Measurements from ENCODE around the gene SH2B3. TPM values are rescaled to one million over a fixed set of nuclear protein-coding genes. Genes with fewer than 3 reads are reported as not detected.
A peak's percentile ranks its signal among the peaks of the same experiment; 100 is the strongest.

The SH2B3 gene
- total and polyA plus RNA-seq, 2 donors (not counting 1 experiment from before 2014, with no cell fraction given), result 21.9 to 69.4 TPM

DNA sequence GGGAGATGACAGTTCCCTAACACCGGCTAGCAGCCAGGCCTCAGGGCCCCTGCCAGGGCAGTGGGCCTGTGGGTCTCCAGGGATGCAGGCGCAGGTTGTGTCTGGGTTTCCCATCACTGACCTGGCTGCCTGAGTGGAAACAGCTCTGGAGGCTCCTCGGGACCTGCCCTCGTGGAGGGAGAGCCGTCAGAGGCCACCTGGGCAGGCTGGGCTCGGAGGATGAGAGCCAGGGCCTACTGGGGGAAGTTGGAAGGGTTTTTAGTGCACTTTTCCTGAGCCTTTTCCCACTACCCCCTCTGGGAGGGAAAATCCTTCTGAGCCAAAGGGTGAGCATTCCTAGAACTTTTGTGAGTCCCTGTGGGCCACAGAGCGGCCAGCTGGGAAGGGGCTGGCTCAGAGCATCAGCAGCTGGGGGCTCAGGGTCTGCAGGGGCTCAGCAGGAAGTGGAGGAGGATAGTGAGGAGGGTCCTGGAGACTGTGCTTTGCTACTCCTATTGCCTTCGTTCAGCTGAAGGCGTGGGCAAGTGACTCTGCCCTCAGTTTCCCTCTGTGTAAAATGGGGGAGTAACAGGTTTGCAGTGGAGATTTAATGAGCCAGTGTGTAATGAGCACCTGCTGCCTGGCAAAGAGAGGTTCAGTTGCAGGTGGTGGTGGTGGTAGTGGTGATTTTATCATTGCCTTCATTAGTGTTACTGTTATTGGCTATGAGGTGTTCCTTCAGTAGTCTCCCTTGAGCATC lies 1.8 kb downstream of the SH2B3 start:
- Histone ChIP-seq H3K4me1 (ENCODE audit: control insufficient read depth in 2 of 2, insufficient read depth in 2 of 2, low read length in 2 of 2) (peaks cover 80 to 89% of the 10 kb centered on the region in 2 donors), H3K79me2 (ENCODE audit: control insufficient read depth, insufficient read depth, low read length) (peaks cover 67% of the 10 kb centered on the region)
- CTCF ChIA-PET, result interaction anchor here (1.4 to 22.7 kb wide), 3 partner anchors 9 to 36 kb away, joined by 4 to 1472 read pairs (median 35); no protein-coding TSS in a partner anchor

More for the DNA sequence above, 1.8 kb downstream of the SH2B3 start:
- Histone ChIP-seq H3K27me3 (replicated peaks in 1 of 4; ENCODE audit: control extremely low read depth in 1 of 4, control insufficient read depth in 3 of 4, insufficient read depth in 4 of 4, low read length in 3 of 4) (no peaks in the 10 kb centered on the region), H3K4me2 (replicated peaks; ENCODE audit: low read depth, low read length, poor library complexity, severe bottlenecking) (peak overlapping the region; percentile 95), H3K9me3 (ENCODE audit: control extremely low read depth in 1 of 3, control insufficient read depth in 2 of 3, insufficient read depth in 1 of 3, low read length in 2 of 3) (no peaks in the 10 kb centered on the region), H3K4me3 (ENCODE audit: control extremely low read depth in 1 of 5, extremely low read depth in 1 of 5, insufficient read depth in 1 of 5, low read depth in 2 of 5, low read length in 4 of 5) (peak overlapping the region; percentile 32 to 96 (median 91)), H3K9ac (ENCODE audit: low read length) (peak overlapping the region; percentile 97), H4K20me1 (ENCODE audit: control insufficient read depth, insufficient read depth, low read length, poor library complexity, severe bottlenecking) (peaks cover 60% of the 10 kb centered on the region), H3K27ac (ENCODE audit: low read length in 2 of 2) (peak overlapping the region; percentile 86 to 97), H3K36me3 (replicated peaks in 1 of 2; ENCODE audit: control extremely low read depth in 1 of 2, control insufficient read depth in 1 of 2, extremely low read depth in 1 of 2, insufficient read depth in 2 of 2, low read length in 1 of 2) (no peaks in the 10 kb centered on the region), H2AFZ (ENCODE audit: insufficient read depth, low read depth, low read length, poor library complexity, severe bottlenecking) (no peak overlapping the region)
- peak overlapping the region; percentile 89 for H3K4me3 Mint-ChIP-seq
- WGBS (ENCODE audit: insufficient coverage), result 29% methylated on average over 7 of the region's 9 CpGs
- no peak for TF ChIP-seq EZH2 (IDR thresholded peaks at IDR 0.05; ENCODE audit: borderline replicate concordance, insufficient read depth, low read depth, low read length, poor library complexity, severe bottlenecking)
- TF ChIP-seq, protein P1, sequence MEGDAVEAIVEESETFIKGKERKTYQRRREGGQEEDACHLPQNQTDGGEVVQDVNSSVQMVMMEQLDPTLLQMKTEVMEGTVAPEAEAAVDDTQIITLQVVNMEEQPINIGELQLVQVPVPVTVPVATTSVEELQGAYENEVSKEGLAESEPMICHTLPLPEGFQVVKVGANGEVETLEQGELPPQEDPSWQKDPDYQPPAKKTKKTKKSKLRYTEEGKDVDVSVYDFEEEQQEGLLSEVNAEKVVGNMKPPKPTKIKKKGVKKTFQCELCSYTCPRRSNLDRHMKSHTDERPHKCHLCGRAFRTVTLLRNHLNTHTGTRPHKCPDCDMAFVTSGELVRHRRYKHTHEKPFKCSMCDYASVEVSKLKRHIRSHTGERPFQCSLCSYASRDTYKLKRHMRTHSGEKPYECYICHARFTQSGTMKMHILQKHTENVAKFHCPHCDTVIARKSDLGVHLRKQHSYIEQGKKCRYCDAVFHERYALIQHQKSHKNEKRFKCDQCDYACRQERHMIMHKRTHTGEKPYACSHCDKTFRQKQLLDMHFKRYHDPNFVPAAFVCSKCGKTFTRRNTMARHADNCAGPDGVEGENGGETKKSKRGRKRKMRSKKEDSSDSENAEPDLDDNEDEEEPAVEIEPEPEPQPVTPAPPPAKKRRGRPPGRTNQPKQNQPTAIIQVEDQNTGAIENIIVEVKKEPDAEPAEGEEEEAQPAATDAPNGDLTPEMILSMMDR (IDR thresholded peaks at IDR 0.05), result no peak
- DNase-seq (peak; percentile 51), ATAC-seq (ENCODE audit: low read depth) (no peak)
- H3K27me3 Mint-ChIP-seq, result no peaks in the 10 kb centered on the region
- peak overlapping the region; percentile 91 for H3K27ac Mint-ChIP-seq
- POLR2A ChIA-PET, result interaction anchor here (1.1 to 6.9 kb wide), 4 partner anchors 19 to 37 kb away, joined by 4 to 36 read pairs (median 14); no protein-coding TSS in a partner anchor
- H3K9me3 Mint-ChIP-seq (ENCODE audit: insufficient read depth), result no peaks in the 10 kb centered on the region
- H3K4me1 Mint-ChIP-seq, result peaks cover 79% of the 10 kb centered on the region
- intact Hi-C loops (cut with micrococcal nuclease), result loop anchor here (1.0 to 5.0 kb wide), 3 partner anchors 23 to 355 kb away; partner anchors contain the start of gene PHETA1
